CD4-positive, alpha-beta T cell treated with Interleukin-1 beta for 1 hour (primary cell): ENCODE data around the gene LIPG.

ENCODE experiments used
- DNase-seq, 2 donors: peaks; one replicate each; pipeline ENCODE4 v3.0.0-alpha.2; 2020 to 2022

LIPG gene

DNA sequence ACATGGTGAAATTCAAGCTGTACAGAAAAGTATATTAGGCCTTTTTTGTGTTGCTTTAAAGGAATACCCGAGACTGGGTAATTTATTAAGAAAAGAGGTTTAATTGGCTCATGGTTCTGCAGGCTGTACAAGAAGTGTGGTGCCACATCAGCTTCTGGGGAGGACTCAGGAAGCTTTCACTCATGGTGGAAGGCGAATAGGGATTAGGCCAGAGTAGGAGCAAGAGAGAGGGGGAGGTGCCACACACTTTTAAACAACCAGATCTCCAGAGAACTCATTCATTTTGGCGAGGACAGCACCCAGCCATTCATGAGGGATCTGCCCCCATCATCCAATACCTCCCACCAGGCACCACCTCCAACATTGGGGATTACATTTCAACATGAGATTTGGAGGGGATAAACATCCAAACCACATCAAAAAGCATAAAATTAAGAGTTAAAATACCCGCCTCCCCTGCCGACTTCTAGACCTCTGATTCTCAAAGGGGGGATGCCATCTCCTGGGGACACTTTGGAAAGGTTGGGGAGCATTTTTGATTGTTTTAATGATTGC lies 15.1 kb upstream of the LIPG start:
- DNase-seq: no peak

DNA sequence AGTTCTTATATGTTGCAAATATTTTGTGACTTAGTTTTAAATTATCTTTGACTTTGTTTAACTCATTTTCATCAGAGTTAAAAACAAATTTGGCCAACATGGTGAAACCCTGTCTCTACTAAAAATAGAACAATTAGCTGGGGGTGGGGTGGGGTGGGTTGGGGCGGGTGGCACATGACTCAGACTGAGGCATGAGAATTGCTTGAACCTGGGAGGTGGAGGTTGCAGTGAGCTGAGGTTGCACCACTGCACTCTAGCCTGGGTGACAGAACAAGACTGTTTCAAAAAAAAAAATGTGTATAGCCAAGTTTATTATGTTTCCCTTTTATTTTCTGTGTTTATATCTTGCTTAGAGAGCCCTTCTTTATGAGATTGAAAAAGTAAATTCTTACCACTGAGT lies 14.2 kb upstream of the LIPG start:
- DNase-seq: no peak

DNA sequence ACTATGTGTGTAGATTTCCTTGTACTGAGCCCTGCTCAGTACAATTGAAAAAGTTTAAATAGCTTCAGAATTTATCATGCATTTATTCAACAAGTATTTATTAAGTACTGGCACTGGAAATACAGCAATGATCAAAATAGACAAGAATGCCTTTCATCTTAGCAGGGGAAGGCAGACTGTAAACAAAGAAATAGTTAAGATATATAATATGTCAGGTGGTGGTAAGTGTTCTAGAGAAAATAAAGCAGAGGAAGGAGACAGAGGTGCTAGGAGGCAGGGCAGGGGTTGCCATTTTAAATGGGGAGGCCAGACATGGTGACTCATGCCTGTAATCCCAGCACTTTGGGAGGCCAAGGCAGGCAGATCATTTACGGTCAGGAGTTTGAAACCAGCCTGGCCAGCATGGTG lies 13.6 kb upstream of the LIPG start:
- no peak for DNase-seq

DNA sequence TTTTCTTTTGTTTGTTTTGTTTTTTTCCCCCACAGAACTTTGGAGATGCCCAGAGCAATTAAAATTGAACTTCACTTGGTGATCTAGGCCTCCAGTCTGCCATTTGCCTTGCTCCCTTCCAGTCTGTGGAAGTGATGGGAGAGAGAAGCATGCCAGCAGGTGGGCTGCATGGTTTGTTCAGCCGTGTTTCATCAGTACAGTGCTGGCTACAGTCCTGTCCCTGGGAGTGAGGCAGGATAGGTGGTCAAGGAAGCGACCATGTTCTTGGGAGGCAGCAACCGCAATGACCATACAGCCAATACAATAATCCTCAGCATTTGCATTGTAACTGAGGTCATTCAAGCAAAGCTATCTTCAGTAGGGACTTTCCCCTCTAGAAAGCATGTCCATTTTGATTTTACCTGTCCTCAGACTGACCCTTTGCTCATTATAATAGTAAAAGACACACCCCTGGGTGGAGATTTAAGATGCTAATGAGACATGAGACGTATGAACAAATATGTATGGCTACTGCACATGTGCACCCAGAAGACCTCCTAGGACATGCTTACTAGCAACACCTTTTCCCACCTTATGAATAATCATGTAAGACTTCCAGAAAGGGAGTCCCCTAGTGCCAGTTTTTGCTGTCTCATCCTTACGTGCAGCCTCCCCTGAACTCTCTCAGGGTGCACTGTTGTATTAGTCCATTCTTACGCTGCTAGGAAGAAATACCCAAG lies 11.1 kb upstream of the LIPG start:
- no peak for DNase-seq

DNA sequence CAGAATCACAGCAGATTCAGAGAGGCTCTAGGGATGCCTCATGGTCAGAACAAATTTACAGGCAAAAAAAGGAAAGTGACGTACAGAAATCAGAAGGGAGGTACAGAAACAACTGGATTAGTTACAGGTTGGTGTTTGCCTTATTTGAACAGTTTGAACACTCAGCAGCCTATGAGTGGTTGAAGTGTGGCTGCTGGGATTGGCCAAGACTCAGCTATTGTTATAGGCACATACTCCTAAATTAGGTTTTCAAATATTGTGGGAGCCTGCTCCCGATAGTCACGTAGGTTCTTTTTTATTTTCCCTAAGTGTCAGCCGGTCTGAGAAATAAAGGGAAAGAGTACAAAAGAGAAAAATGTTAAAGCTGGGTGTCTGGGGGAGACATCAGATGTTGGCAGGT lies 8.9 kb upstream of the LIPG start:
- no peak for DNase-seq

DNA sequence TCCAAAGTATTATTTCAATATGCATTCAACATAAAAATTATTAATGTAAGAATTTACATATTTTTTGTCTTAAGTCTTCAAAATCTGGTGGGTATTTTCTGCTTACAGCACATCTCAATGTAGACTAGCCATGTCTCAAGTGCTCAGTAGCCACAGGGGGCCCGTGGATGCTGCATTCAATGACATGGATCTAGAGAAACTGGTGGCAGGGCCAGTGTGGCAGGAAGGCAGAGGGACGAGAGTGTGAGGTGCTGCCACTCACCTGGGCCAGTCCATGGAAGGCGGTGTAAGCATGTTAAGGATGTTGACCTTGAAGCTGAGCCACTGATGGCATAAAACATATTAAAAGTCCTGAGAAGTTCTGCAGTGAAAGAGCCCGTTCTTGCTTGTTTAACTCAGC lies 6.2 kb upstream of the LIPG start:
- DNase-seq: no peak

DNA sequence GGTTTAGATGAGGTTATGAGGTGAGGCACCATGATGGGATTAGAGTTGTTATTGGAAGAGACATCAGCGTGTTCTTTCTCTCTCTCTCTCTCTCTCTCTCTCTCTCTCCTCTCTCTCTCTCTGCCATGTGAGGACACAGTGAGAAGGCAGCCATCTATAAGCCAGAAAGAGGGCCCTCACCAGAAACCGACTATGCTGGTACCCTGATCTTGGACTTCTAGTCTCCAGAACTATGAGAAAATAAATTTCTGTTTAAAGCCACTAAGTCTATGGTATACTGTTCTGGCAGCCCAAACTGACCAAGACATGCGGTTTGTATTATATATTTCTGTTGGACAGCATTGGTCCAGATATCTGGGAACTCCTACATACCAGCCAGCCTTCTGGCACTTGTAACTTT lies 3.5 kb upstream of the LIPG start:
- DNase-seq: no peak

DNA sequence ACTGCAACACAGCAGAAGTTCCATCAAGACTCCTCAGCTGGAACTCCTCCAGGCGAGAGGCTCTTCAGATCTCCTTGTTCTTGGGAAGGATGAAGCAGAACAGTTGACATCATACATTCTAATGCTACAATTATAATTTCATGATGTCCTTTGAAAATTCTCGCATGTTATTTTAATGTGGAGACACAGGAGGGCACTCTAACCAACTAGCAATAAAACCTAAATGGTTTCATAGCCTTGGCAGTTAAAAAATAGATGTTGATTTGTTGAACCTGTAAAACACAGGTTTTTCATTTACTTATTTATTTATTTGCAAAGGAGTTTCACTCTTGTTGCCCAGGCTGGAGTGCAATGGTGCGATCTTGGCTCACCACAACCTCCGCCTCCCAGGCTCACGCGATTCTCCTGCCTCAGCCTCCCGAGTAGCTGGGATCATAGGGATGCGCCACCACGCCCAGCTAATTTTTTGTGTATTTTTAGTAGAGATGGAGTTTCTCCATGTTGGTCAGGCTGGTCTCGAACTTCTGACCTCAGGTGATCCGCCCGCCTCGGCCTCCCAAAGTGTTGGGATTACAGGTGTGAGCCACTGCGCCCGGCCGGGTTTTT lies 2.4 kb upstream of the LIPG start:
- DNase-seq: peak in 1 of 2 donors; percentile 42

DNA sequence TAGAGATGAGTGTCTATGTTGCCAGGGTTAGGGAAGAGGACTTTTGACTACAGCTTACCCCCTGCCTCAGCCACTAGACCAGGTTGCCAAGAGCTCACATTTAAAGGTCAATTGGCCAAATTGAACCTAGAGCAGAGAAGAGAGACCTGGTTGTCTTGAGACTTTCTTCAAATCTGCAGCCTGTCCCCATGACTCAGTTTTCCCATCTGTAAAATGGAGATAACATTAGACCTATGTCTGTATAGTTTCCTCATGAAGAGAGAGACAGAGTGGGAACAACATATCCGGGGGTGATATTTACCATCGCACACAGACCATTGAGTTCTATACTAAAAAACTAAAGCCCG lies 1.6 kb upstream of the LIPG start:
- no peak for DNase-seq

DNA sequence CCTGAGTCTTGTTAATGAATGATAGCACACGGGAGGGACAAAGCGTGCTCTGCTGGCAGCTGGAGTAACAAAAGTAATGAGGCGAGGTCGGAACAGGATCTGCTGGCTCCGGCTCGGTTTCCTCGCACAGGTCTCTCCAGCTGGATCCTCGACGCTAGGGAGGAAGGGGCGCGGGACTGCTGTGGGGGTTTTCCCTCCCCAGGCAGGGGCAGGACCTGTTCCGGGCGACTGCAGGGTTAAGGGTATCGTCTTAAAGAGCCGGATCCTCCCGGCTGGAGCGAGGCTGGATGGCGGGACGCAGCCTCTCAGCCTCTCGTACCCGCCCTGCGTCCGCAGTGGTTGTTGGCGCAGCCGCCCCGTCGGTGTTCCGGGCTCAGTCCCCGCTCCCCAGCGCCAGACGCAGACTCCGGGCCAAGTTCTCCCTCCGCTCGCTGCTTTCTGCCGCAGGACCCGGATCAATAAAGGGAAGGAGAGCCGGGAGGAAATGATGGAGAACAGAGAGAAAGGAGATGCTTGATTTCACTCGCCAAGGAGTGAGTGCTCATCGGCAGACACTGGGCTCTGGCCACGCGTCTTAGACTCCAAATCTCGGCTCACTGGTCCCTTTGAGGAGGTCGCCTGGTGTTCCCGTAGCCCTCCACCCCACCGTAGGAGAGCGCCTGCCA lies 1.1 kb upstream of the LIPG start:
- DNase-seq: no peak

DNA sequence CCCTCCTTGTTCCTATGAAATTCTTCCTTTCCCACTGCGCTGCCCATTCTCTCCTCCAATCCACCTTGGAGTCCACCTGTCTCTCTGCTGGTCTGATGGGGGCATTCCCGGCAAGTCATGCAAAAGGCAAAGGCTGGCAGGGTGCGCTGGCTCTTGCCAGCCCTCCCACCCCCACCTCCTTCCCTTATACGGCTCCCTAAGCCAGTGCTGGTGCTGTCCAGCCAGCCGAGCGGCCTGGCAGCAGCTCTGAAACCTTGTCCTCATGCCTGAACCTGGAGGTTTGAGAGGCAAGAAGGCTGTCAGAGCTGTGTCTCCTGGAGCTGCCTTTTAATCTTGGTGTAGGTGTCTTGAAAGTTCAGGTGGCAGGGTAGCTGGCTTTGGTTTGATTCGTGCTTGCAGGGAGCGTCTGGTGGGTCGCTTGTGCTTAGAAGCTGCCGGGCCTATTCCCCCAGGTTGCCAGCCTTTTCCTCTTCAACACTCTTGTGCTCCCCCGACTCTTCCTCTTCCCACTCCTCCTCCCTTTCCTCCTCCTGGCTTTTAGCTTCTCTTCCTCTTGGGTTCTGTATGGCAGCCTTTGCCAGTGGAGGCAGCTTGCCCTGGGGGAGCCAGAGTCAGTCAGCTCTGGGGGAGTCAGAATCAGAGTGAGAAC lies 748 bp downstream of the LIPG start:
- no peak for DNase-seq

DNA sequence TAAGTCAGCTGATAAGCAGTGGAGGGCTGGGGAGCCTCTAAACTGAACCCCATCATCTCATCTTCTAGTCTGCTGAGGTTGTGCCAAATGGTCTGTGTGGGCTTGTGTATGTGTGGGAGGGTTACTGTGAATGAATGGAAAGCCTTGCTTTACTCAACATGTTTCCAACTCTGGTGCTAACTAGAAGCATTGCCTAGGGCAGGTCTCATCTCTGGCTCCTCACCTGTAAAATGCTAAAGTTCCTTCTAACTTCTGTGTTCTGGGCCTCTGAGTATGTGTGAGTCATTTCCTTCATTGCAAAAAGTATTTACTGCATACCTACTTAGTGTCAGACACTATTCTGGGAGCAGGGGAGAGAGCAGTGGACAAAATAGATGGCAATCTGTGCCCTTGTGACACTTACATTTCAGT lies 1.3 kb downstream of the LIPG start:
- no peak for DNase-seq

DNA sequence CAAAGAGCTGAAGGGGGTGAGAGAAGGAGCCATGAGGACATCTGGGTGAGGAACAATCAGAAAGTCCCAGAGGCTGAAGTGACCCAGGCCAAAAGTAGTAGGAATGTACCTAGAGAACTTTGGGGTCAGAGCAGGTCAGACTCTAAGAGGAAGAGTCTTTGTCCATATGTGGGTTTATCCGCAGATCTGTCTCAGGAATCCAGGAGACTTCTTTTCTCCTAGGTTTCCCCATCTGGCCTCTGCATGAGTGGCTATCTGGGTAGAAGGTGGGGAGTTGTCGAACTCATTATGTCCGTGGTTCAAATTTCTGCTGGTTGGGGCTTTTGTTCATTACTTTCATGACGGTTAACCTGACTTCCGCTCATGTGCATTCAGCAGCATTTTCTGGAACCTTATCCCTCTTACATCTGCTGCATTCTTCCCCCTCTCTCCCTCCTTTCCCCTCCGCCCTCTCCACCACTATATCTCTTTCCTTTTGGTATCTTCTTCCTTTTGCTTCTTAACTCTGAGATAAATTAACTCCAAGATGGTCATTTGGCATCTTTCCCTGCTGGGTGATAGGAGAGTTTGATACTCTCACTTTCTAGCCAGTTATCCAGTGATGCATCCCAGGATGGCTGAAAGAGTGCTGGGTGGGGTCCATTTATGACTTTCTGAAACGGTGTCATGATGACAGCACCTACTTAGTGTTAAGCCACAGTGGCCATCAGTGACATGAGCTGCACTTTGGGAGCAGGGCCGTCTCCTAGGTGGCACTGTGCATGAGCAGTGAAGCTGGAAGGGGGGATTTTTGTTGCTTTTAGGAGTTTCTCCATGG lies 2.1 kb downstream of the LIPG start:
- DNase-seq: no peak

DNA sequence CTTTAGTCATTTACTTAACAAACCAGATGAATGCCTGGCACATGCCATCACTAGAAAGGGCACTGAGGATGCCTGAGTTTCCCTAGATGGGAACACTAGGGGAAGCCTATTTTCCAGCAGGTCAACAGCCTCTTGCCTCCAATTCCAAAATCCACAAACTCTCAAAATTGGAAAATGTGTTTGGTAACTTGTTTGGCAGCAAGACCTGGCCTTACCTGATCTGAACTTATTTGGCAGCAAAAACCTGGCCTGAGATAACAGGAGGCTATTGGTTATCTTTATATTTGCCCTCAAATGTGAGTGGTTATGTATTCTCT lies 2.6 kb downstream of the LIPG start:
- no peak for DNase-seq

DNA sequence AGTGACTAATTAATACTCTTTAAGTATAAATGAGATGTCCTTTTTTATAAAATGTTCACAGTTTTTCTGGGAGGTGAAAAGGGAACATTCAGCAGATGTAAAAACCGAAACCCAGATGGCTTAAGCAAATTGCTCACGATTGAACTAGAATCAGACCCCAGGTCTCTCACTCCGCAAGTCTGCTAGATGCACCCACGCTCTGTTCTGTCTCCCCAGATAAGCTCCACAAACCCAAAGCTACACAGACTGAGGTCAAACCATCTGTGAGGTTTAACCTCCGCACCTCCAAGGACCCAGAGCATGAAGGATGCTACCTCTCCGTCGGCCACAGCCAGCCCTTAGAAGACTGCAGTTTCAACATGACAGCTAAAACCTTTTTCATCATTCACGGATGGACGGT lies 3.2 kb downstream of the LIPG start:
- DNase-seq: no peak

DNA sequence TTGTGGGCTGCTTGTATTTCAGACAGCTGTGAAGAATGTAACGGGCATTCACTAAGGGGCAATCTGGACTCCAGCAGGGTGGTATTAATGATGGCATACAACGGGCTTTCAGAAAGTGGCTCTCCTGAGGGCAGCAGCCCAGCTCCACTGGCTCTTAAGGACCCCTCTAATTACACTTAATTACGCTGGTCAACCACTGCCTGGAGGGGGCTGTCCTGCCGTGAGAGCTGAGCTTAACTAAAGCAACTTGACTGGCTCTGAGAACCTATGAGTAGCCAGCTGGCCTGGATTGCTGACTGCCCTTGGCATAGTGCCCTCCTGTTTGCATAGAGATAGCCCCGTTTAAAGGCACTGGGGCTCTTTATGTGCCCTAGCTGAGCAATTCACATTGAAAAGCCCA lies 3.8 kb downstream of the LIPG start:
- DNase-seq: no peak

DNA sequence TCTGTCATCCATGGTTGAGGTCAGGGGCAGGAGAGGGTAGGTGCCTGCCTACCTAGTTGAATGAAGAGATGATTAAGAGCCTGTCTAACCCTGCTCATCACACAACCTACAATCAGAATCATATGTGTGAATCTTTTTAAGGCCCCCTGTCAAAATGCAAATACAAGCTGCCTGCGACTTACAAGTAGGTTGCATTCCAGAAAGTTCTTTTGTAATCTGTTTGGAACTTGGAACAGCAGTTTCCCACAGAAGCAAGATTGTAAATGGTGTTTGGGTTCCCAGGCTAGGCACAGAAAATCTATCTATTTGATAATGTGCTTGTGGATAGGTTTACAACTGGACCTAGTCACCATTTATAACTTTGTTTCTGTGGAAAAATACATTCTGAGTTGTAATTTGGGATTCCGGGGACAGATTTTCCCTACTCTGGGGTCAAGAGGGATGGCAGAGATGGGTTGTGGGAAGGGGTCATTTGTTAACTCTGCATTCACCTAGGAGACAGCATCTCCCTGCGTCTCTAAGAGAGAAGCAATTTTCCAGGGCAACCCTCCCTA lies 4.4 kb downstream of the LIPG start:
- no peak for DNase-seq

DNA sequence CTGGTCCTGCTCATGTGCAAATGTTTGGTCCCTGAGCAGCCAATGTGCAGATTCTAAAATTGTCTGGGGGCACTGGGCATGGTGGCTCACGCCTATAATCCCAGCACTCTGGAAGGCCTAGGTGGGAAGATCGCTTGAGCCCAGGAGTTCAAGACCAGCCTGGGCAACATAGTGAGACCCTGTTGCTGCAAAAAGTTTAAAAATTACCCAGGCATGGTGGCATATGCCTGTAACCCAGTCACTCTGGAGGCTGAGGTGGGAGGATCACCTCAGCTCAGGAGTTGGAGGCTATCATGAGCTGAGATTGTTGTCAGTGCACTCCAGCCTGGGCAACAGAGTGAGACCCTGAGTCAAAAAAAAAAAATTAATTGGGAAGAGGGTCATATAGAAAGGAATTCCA lies 5.1 kb downstream of the LIPG start:
- DNase-seq: no peak

DNA sequence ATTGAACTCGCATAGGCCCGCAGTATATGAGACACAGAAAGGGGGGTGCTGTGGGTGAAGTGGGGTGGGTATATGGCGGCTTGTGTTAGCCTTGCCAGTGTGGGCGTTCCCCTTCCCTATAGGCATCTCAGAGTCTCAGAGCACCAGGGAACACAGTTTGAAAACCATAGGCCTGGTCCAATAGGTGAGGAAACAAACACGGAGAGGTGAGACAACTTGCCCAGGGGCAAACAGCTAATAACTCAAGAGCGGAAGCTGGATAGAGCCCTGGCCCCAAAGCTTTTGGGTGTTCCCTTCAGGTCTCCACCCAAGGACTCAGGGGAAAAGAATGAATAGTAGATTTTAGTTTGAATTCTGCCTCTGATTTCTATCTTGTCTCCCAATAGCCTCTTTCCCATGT lies 7.9 kb downstream of the LIPG start:
- no peak for DNase-seq

DNA sequence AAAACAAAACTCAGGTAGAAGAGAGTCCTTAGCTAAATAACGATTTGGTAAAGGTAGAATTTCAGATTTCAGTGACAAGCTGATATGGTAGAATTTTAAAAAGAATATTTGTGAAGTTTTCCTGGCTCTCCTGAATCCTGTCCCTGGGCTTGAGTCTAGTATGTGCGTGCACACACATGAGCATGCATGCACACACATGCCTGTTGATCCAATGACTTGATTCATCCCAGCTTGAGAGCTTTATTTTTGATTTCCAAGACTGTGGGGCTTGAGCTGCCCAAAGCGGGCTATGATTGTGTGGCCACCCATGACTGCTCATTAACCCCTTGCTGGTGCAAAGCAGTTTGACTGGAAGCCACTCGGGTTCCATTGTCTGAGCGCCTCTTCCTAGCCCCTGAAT lies 9.0 kb downstream of the LIPG start:
- no peak for DNase-seq

DNA sequence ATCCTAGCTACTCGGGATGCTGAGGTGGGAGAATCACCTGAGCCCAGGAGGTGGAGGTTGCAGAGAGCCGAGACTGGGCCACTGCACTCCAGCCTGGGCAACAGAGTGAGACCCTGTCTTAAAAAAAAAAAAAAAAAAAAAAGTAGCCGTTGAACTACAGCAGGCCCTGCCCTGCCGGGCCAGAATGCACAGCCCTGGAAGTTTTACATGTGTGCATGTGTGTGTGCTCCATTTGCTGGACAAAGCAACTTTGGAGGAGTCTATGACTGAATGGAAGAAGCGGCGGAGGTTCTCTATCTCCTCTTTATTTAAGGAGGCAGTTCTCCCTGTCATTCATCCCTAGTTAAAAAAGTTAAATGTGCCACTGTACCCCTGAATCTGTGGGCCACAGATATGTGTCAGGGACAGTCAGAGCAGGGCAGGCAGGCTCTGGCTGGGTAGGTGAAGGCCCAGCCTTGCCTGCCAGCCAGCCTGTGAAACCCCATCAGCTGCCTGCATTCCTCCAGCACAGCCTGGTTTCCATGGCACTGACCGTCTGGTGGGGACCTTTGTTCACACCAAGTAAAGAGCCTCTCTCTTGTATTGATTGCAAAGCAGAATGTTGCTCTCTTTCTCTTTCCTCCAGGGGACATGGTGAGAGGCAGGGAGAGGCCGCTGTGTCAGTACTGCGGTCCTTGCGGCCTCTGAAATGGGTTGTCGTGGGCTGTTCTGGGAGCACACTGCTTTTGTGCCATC lies 10.9 kb downstream of the LIPG start:
- no peak for DNase-seq

DNA sequence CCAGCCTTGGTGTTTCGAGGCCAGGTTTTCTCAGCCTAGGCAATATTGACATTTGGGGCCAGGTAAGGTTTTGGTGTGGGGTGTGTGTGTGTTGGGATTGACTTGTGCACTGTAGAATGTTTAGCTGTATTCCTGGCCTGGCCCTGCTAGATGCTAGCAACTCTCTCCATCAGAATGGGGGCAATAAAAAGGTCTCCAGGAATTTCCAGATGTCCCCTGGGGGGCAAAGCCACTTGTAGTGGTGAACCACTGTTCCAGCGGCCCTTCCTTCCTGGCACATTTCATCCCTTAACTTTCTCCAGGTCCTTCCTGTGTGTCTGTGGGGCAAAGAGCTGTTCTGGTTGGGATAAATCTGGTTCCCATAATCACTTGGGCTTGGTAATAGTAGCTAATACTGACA lies 12.0 kb downstream of the LIPG start:
- DNase-seq: no peak
